Thyroid gland (tissue), 4 donors: ENCODE data around the gene DOK6. TPM values are rescaled to one million over a fixed set of nuclear protein-coding genes. Genes with fewer than 3 reads are reported as not detected.

ENCODE experiments used
- DNase-seq, 2 donors: peaks; one replicate each; pipeline ENCODE4 v3.0.0-alpha.2; 2019
- H3K27ac ChIP-seq, 3 donors: fragments of 200-600 bp; sonication (generic); 1 replicate in 2 of 3; 2 replicates in 1 of 3; pipeline ENCODE4 v1.5.1; 2016 to 2019; ENCODE audit warnings: mild to moderate bottlenecking in 1 of 3, moderate library complexity in 1 of 3
- H3K27me3 ChIP-seq: fragments of 200-600 bp; sonication (generic); one replicate; pipeline ENCODE4 v1.5.1; 2019
- H3K36me3 ChIP-seq, 2 donors: fragments of 200-600 bp; sonication (generic); one replicate each; pipeline ENCODE4 v1.5.1; 2016 to 2019
- H3K4me1 ChIP-seq, 2 donors: fragments of 200-600 bp; sonication (generic); one replicate each; pipeline ENCODE4 v1.5.1; 2017 to 2019
- H3K4me3 ChIP-seq, 3 donors: fragments of 200-600 bp; sonication (generic); replicated peaks in 1 of 3; 1 replicate in 2 of 3; 2 replicates in 1 of 3; pipeline ENCODE4 v1.5.1; 2016; ENCODE audit warnings: mild to moderate bottlenecking in 1 of 3
- H3K9me3 ChIP-seq: fragments of 200-600 bp; sonication (generic); one replicate; pipeline ENCODE4 v1.5.1; 2017
- CTCF ChIP-seq, 6 experiments: fragments of 200-600 bp in 3 of 6; fragments of 450-650 bp in 3 of 6; sonication (generic) in 3 of 6; IDR thresholded peaks; one replicate each; pipeline ENCODE4 v1.5.1; 2016 to 2019; ENCODE audit warnings: antibody characterized with exemption in 6 of 6, mild to moderate bottlenecking in 2 of 6, inconsistent platforms in 1 of 6, moderate library complexity in 1 of 6
- POLR2A ChIP-seq, 2 donors: fragments of 450-650 bp; IDR thresholded peaks; one replicate each; pipeline ENCODE4 v1.6.1; 2017; ENCODE audit warnings: antibody characterized with exemption in 2 of 2, mild to moderate bottlenecking in 2 of 2, moderate library complexity in 1 of 2
- WGBS, 2 donors: methylation state at CpG; one replicate each; pipeline ENCODE4 v1.1.5; 2017; 5-methylcytosine and 5-hydroxymethylcytosine counted together
- intact Hi-C: fragments of 100-400 bp; cut with DNase I; formaldehyde crosslinking; loops from one replicate; pipeline ENCODE4 v1.15.1; 2023
- total RNA-seq, 4 donors: library from RNA; depleted of rRNA; stranded (reverse); fragments of >200 nt; gene quantifications; one replicate each; pipeline ENCODE4 v1.2.3, GENCODE V29; 2016

DOK6 gene
- total RNA-seq, 4 donors from 2014 or later: 0.94 to 3.1 (median 2.5) TPM

- H3K4me3 ChIP-seq: no peak overlapping the region
- WGBS, 2 donors: 79 to 85% methylated on average over 4 of the region's 4 CpGs
- intact Hi-C loops: no loop called here
- DNase-seq: no peak
- H3K36me3 ChIP-seq: no peaks in the 10 kb centered on the region
- H3K9me3 ChIP-seq: no peaks in the 10 kb centered on the region
- no peaks in the 10 kb centered on the region for H3K4me1 ChIP-seq
- H3K27me3 ChIP-seq: no peaks in the 10 kb centered on the region
- TF ChIP-seq POLR2A (IDR thresholded peaks at IDR 0.05) (no peak), CTCF (IDR thresholded peaks at IDR 0.05) (no peak)
- no peak overlapping the region for H3K27ac ChIP-seq
These were observed 35.0 kb upstream of the DOK6 start for GRCh38 chr18:69365658-69366057.

GRCh38 chr18:69367104-69367503 is 33.6 kb upstream of the DOK6 start:
- no peak overlapping the region for H3K27ac ChIP-seq
- no peaks in the 10 kb centered on the region for H3K4me1 ChIP-seq
- no peaks in the 10 kb centered on the region for H3K36me3 ChIP-seq
- H3K9me3 ChIP-seq: no peaks in the 10 kb centered on the region
- TF ChIP-seq POLR2A (IDR thresholded peaks at IDR 0.05) (no peak), CTCF (IDR thresholded peaks at IDR 0.05) (no peak)
- H3K27me3 ChIP-seq: no peaks in the 10 kb centered on the region
- intact Hi-C loops: no loop called here
- no peak for DNase-seq
- H3K4me3 ChIP-seq: no peak overlapping the region
- WGBS, 2 donors: 93% methylated on average over 2 of the region's 2 CpGs

- Histone ChIP-seq H3K4me3 (no peak overlapping the region), H3K36me3 (no peaks in the 10 kb centered on the region), H3K27ac (no peak overlapping the region), H3K27me3 (no peaks in the 10 kb centered on the region), H3K4me1 (no peaks in the 10 kb centered on the region), H3K9me3 (no peaks in the 10 kb centered on the region)
- TF ChIP-seq POLR2A (IDR thresholded peaks at IDR 0.05) (no peak), CTCF (IDR thresholded peaks at IDR 0.05) (no peak)
- DNase-seq: no peak
- WGBS, 2 donors: 68 to 80% methylated on average over 2 of the region's 2 CpGs
- intact Hi-C loops: no loop called here
These were observed 29.0 kb upstream of the DOK6 start for GRCh38 chr18:69371729-69372128.

- 89% methylated on average over 7 of the region's 7 CpGs for WGBS, 2 donors
- TF ChIP-seq CTCF (IDR thresholded peaks at IDR 0.05) (no peak), POLR2A (IDR thresholded peaks at IDR 0.05) (no peak)
These were observed 20.4 kb upstream of the DOK6 start for GRCh38 chr18:69380324-69380723.

GRCh38 chr18:69383186-69383585 is 17.5 kb upstream of the DOK6 start:
- H3K36me3 ChIP-seq: no peaks in the 10 kb centered on the region
- no peak overlapping the region for H3K27ac ChIP-seq
- TF ChIP-seq POLR2A (IDR thresholded peaks at IDR 0.05): no peak
- TF ChIP-seq CTCF (IDR thresholded peaks at IDR 0.05): no peak
- no peak for DNase-seq
- no peak overlapping the region for H3K4me3 ChIP-seq
- intact Hi-C loops: no loop called here
- WGBS, 2 donors: 56 to 58% methylated on average over 3 of the region's 3 CpGs
- no peaks in the 10 kb centered on the region for H3K27me3 ChIP-seq
- H3K9me3 ChIP-seq: no peaks in the 10 kb centered on the region
- H3K4me1 ChIP-seq: no peaks in the 10 kb centered on the region

More at GRCh38 chr18:69380324-69380723, 20.4 kb upstream of the DOK6 start:
- Histone ChIP-seq H3K27me3 (no peaks in the 10 kb centered on the region), H3K9me3 (no peaks in the 10 kb centered on the region), H3K36me3 (no peaks in the 10 kb centered on the region), H3K4me3 (no peak overlapping the region), H3K27ac (no peak overlapping the region), H3K4me1 (no peaks in the 10 kb centered on the region)
- intact Hi-C loops: no loop called here
- no peak for DNase-seq
